Middle frontal gyrus (tissue), 1 donor: ENCODE measurements around the gene KIAA0825.

ENCODE experiments used
- DNase-seq: peaks from one replicate; pipeline ENCODE4 v3.0.0-alpha.2; 2015; ENCODE audit warnings: low spot score; ENCODE audit errors: extremely low spot score

The KIAA0825 gene

GRCh38 chr5:94313696-94314095, 304.7 kb downstream of the KIAA0825 start:
- no peak for DNase-seq

- DNase-seq = no peak
Measured at GRCh38 chr5:94313188-94313587, 305.2 kb downstream of the KIAA0825 start.

GRCh38 chr5:94312298-94312697, 306.1 kb downstream of the KIAA0825 start:
- no peak for DNase-seq

- DNase-seq = no peak
Measured at GRCh38 chr5:94310833-94311232, 307.6 kb downstream of the KIAA0825 start.

GRCh38 chr5:94309141-94309540, 309.3 kb downstream of the KIAA0825 start:
- DNase-seq = no peak

- no peak for DNase-seq
Measured at GRCh38 chr5:94308442-94308841, 310.0 kb downstream of the KIAA0825 start.

GRCh38 chr5:94304146-94304545, 314.3 kb downstream of the KIAA0825 start:
- no peak for DNase-seq

- DNase-seq = no peak
Measured at GRCh38 chr5:94288937-94289336, 329.5 kb downstream of the KIAA0825 start.

- no peak for DNase-seq
Measured at GRCh38 chr5:94285984-94286383, 332.4 kb downstream of the KIAA0825 start.

- no peak for DNase-seq
Measured at GRCh38 chr5:94283093-94283492, 335.3 kb downstream of the KIAA0825 start.

- DNase-seq = no peak
Measured at GRCh38 chr5:94281236-94281801, 337.1 kb downstream of the KIAA0825 start.

- DNase-seq = no peak
Measured at GRCh38 chr5:94276751-94277150, 341.7 kb downstream of the KIAA0825 start.

GRCh38 chr5:94276048-94276447, 342.4 kb downstream of the KIAA0825 start:
- no peak for DNase-seq

- no peak for DNase-seq
Measured at GRCh38 chr5:94274707-94275106, 343.7 kb downstream of the KIAA0825 start.

GRCh38 chr5:94268226-94268625, 350.2 kb downstream of the KIAA0825 start:
- no peak for DNase-seq

GRCh38 chr5:94267350-94267899, 351.0 kb downstream of the KIAA0825 start:
- DNase-seq = no peak

GRCh38 chr5:94266170-94266569, 352.2 kb downstream of the KIAA0825 start:
- DNase-seq = no peak

GRCh38 chr5:94263068-94263467, 355.3 kb downstream of the KIAA0825 start:
- no peak for DNase-seq

- no peak for DNase-seq
Measured at GRCh38 chr5:94260096-94260495, 358.3 kb downstream of the KIAA0825 start.

- no peak for DNase-seq
Measured at GRCh38 chr5:94254214-94254613, 364.2 kb downstream of the KIAA0825 start.

GRCh38 chr5:94250985-94251384, 367.4 kb downstream of the KIAA0825 start:
- DNase-seq = no peak

GRCh38 chr5:94249430-94249829, 369.0 kb downstream of the KIAA0825 start:
- no peak for DNase-seq

GRCh38 chr5:94248175-94248875, 370.1 kb downstream of the KIAA0825 start:
- DNase-seq = no peak
